ENCODE measurements around the gene RNF8.

RNF8 gene

GRCh38 chr6:37426058-37426944, 72.5 kb downstream of the RNF8 start:
- DNase-seq (ENCODE audit: low read depth): no peak

DNA sequence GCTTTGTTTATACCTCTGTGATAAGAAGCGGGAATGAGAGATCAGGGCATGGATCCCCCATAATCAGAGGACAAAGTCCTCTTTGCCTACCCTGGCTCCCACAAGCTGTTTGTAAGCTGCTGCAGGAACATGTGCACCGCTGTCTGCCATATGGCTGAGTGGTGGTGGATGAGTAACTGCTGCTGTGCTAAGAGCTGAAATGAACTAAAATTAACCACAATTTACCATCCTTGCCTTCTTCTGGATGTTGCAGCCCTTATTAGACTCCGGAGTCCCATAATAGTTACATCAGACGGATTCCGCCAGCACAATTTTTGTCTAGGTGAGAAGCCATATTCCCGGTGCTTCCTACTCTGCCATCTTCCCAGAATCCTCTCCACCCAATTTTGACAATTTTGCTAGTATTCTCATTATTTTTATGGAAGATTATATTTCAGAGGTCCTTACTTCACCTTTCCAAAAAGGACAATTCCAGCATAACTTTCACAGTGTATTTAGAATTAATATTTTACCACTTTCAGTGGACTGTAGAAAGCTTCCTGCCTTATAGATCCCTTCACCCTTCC, 73.2 kb downstream of the RNF8 start:
- DNase-seq (ENCODE audit: low read depth): no peak
- TF ChIP-seq CTCF (IDR thresholded peaks at IDR 0.05; ENCODE audit: low read length, missing control alignments): no peak
- H3K4me3 ChIP-seq (replicated peaks; ENCODE audit: low read depth, low read length): no peak overlapping the region

More at GRCh38 chr6:37426058-37426944, 72.5 kb downstream of the RNF8 start:
- no peak for TF ChIP-seq CTCF (IDR thresholded peaks at IDR 0.05; ENCODE audit: low read length, missing control alignments)
- no peak overlapping the region for H3K4me3 ChIP-seq (replicated peaks; ENCODE audit: low read depth, low read length)

GRCh38 chr6:37429352-37429750, 75.6 kb downstream of the RNF8 start:
- no peak overlapping the region for H3K4me3 ChIP-seq (replicated peaks; ENCODE audit: low read depth, low read length)
- DNase-seq (ENCODE audit: low read depth): no peak

GRCh38 chr6:37432590-37432915, 78.8 kb downstream of the RNF8 start:
- no peak for TF ChIP-seq CTCF (IDR thresholded peaks at IDR 0.05; ENCODE audit: low read length, missing control alignments)
- peak overlapping the region; percentile 89 for H3K4me3 ChIP-seq (replicated peaks; ENCODE audit: low read depth, low read length)
- DNase-seq (ENCODE audit: low read depth): no peak

More at GRCh38 chr6:37429352-37429750, 75.6 kb downstream of the RNF8 start:
- no peak for TF ChIP-seq CTCF (IDR thresholded peaks at IDR 0.05; ENCODE audit: low read length, missing control alignments)

GRCh38 chr6:37432916-37433656, 79.3 kb downstream of the RNF8 start, which contains the start of gene CMTR1:
CMTR1 (plus strand) TSS chr6:37433221; CDS start chr6:37435630, 2,409 bp downstream.
- H3K4me3 ChIP-seq (replicated peaks; ENCODE audit: low read depth, low read length): peak within 1 kb of the TSS; percentile 89
- TF ChIP-seq CTCF (IDR thresholded peaks at IDR 0.05; ENCODE audit: low read length, missing control alignments): no peak
- DNase-seq (ENCODE audit: low read depth): peak; percentile 92

DNA sequence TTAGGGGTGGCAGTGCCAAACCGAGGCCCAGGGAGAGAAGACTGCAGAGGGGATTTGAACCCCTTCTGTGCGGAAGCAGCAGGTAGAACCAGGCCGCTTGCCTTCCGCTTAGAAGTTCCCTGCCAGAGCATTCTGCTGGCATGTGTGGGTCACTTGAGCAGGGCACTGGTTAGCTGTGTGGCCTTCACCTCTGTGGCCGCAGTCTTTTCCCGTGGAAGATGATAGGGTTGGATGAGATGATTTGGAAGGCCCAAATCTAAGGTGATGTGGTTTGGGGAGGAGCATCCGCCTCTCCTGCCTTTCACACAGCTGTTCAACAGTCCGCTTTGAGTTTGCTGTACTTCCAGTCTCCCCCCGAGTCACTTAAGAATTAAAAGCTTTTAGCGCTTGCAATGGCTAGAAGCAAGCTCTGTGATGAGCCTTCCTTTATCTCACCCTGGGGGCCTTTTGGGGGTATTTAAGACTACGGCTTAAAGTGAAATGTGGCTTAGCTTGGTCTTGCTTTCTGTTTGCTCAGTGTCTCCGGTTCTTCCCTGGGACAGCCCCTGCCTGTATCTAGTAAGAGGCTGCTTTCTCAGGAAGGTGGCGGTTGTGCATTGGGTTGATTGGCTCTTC, 80.0 kb downstream of the RNF8 start:
- peak overlapping the region; percentile 89 for H3K4me3 ChIP-seq (replicated peaks; ENCODE audit: low read depth, low read length)
- DNase-seq (ENCODE audit: low read depth): peak; percentile 11
- no peak for TF ChIP-seq CTCF (IDR thresholded peaks at IDR 0.05; ENCODE audit: low read length, missing control alignments)

All from fibroblast of pulmonary artery (primary cell).